Keratinocyte (primary cell): Measurements from ENCODE around the gene ATXN2L.

Experiments used
- EZH2 ChIP-seq: IDR thresholded peaks from one replicate; pipeline ENCODE4 v1.6.1; 2012; ENCODE audit warnings: inconsistent platforms, mild to moderate bottlenecking, low read length, moderate library complexity
- TF ChIP-seq, protein P1 (sequence below), 3 experiments: IDR thresholded peaks in 1 of 3; conservative IDR thresholded peaks in 1 of 3; optimal IDR thresholded peaks in 1 of 3; 2 replicates in 2 of 3; 3 replicates in 1 of 3; pipeline versions ENCODE3 to v1.5.1; 2011; ENCODE audit warnings: low read length in 3 of 3, mild to moderate bottlenecking in 3 of 3, moderate library complexity in 2 of 3, control low read depth in 1 of 3, inconsistent platforms in 1 of 3; ENCODE audit not compliant: insufficient read depth in 2 of 3; ENCODE audit errors: extremely low read depth in 1 of 3

GRCh38 chr16:28823873-28824716, 1.3 kb downstream of the ATXN2L start:
- TF ChIP-seq, protein P1, sequence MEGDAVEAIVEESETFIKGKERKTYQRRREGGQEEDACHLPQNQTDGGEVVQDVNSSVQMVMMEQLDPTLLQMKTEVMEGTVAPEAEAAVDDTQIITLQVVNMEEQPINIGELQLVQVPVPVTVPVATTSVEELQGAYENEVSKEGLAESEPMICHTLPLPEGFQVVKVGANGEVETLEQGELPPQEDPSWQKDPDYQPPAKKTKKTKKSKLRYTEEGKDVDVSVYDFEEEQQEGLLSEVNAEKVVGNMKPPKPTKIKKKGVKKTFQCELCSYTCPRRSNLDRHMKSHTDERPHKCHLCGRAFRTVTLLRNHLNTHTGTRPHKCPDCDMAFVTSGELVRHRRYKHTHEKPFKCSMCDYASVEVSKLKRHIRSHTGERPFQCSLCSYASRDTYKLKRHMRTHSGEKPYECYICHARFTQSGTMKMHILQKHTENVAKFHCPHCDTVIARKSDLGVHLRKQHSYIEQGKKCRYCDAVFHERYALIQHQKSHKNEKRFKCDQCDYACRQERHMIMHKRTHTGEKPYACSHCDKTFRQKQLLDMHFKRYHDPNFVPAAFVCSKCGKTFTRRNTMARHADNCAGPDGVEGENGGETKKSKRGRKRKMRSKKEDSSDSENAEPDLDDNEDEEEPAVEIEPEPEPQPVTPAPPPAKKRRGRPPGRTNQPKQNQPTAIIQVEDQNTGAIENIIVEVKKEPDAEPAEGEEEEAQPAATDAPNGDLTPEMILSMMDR (optimal IDR thresholded peaks at IDR 0.05 in 1 of 3, IDR thresholded peaks at IDR 0.05 in 1 of 3, conservative IDR thresholded peaks at IDR 0.05 in 1 of 3; ENCODE audit: extremely low read depth in 1 of 3, insufficient read depth in 2 of 3, low read length in 3 of 3), result peak in 2 of 3 experiments; percentile 32 to 42
- TF ChIP-seq EZH2, result no peak
